ENCODE measurements around the gene SPATA31D4.

GRCh38 chr9:81964218-81965171 lies 36.3 kb downstream of the SPATA31D4 start:
- TF ChIP-seq CTCF (IDR thresholded peaks at IDR 0.05 in 4 of 5, conservative IDR thresholded peaks at IDR 0.05 in 1 of 5) (no peak), POLR2A (IDR thresholded peaks at IDR 0.05) (no peak)
